HG03457 (cell line): ENCODE results near the gene DHDDS.
A peak's percentile ranks its signal among the peaks of the same experiment; 100 is the strongest.
"Not testable (repeated sequence)": the region's sequence is repeated elsewhere in the genome, so short reads cannot be mapped to it uniquely, and the experiment has no call there.

ENCODE experiments used
- ATAC-seq: cut with Tn5 transposase; IDR thresholded peaks from one replicate; pipeline ENCODE4 v1.9.1; 2021; ENCODE audit warnings: moderate number of reproducible peaks; ENCODE audit not compliant: unreplicated experiment

The DHDDS gene

GRCh38 chr1:26431979-26432695 is at the start of gene DHDDS:
DHDDS (plus strand) TSS chr1:26432321; CDS start chr1:26432946, 625 bp downstream.
- ATAC-seq, result peak; percentile 88

- no peak for ATAC-seq
Observed at GRCh38 chr1:26384076-26384475, 48.0 kb upstream of the DHDDS start.

GRCh38 chr1:26385063-26385462 is 47.1 kb upstream of the DHDDS start:
- not testable (repeated sequence) for ATAC-seq

GRCh38 chr1:26387447-26387846 is 44.7 kb upstream of the DHDDS start:
- no peak for ATAC-seq

GRCh38 chr1:26388791-26389445 is 43.2 kb upstream of the DHDDS start:
- no peak for ATAC-seq

GRCh38 chr1:26389604-26390247 is 42.4 kb upstream of the DHDDS start:
- no peak for ATAC-seq

GRCh38 chr1:26391450-26391849 is 40.7 kb upstream of the DHDDS start:
- ATAC-seq, result no peak

- ATAC-seq, result no peak
Observed at GRCh38 chr1:26395754-26396153, 36.4 kb upstream of the DHDDS start.

- no peak for ATAC-seq
Observed at GRCh38 chr1:26399034-26399433, 33.1 kb upstream of the DHDDS start.

GRCh38 chr1:26401891-26402290 is 30.2 kb upstream of the DHDDS start:
- ATAC-seq, result no peak

- ATAC-seq, result no peak
Observed at GRCh38 chr1:26403656-26404055, 28.5 kb upstream of the DHDDS start.

GRCh38 chr1:26404641-26405040 is 27.5 kb upstream of the DHDDS start:
- no peak for ATAC-seq

GRCh38 chr1:26405281-26405915 is 26.7 kb upstream of the DHDDS start:
- no peak for ATAC-seq

- ATAC-seq, result no peak
Observed at GRCh38 chr1:26408604-26409003, 23.5 kb upstream of the DHDDS start.

GRCh38 chr1:26409191-26409807 is 22.8 kb upstream of the DHDDS start:
- ATAC-seq, result no peak

- ATAC-seq, result no peak
Observed at GRCh38 chr1:26410706-26411623, 21.2 kb upstream of the DHDDS start, which contains the start of gene LIN28A. LIN28A (plus strand) TSS chr1:26410817; CDS start chr1:26410892, 75 bp downstream.

GRCh38 chr1:26411624-26412074 is 20.5 kb upstream of the DHDDS start:
- ATAC-seq, result no peak

GRCh38 chr1:26412180-26412840 is 19.8 kb upstream of the DHDDS start:
- no peak for ATAC-seq

- no peak for ATAC-seq
Observed at GRCh38 chr1:26413031-26413430, 19.1 kb upstream of the DHDDS start.
